ENCODE measurements around the gene BIN1. TPM values are rescaled to one million over a fixed set of nuclear protein-coding genes. Genes with fewer than 3 reads are reported as not detected.
A peak's percentile ranks its signal among the peaks of the same experiment; 100 is the strongest.

BIN1 gene
- polyA plus RNA-seq, 1 donor (not counting 4 experiments of a cell fraction or from before 2014, with no cell fraction given): 5.4 TPM

DNA sequence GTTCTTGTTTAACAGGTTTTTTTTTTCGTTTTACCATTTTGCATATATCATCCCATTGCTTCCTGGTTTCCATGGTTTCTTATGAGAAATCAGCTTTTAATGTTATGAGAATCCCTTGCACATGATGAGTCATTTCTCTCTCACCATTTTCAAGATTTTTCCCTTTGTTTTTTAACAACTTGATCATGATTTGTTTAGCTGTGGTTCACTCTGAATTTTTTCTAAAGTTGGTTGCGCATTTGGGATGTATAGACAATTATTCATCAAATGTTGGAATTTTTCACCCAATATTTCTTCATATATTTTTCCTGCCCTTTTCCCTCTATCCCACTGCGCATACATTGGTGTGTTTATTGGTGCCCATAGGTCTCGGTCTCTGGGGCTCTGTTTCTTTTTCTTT lies 42.4 kb upstream of the BIN1 start:
- Histone ChIP-seq H2AFZ (ENCODE audit: control insufficient read depth, low read length) (no peak overlapping the region), H3K27ac (ENCODE audit: control insufficient read depth, insufficient read depth, low read length) (peak overlapping the region; percentile 67), H3K9ac (ENCODE audit: control insufficient read depth, extremely low read depth, insufficient read depth, low read length) (no peak overlapping the region), H3K27me3 (ENCODE audit: control insufficient read depth, extremely low read depth, insufficient read depth, low read length) (no peaks in the 10 kb centered on the region), H3K79me2 (ENCODE audit: control insufficient read depth, insufficient read depth, low read length) (no peaks in the 10 kb centered on the region), H3K4me1 (ENCODE audit: control insufficient read depth, extremely low read depth, insufficient read depth, low read length) (peaks cover 44% of the 10 kb centered on the region), H3K9me1 (ENCODE audit: control insufficient read depth, extremely low read depth, insufficient read depth, low read length) (no peaks in the 10 kb centered on the region), H3K4me2 (ENCODE audit: control insufficient read depth, extremely low read depth, insufficient read depth, low read depth, low read length) (peak overlapping the region; percentile 22), H3K36me3 (ENCODE audit: control insufficient read depth in 2 of 2, extremely low read depth in 1 of 2, insufficient read depth in 2 of 2, low read length in 2 of 2) (no peaks in the 10 kb centered on the region), H3K9me3 (ENCODE audit: control insufficient read depth, low read depth, low read length) (no peaks in the 10 kb centered on the region), H3K4me3 (ENCODE audit: control insufficient read depth in 2 of 3, extremely low read depth in 1 of 3, insufficient read depth in 2 of 3, low read depth in 1 of 3, low read length in 3 of 3) (no peak overlapping the region), H4K20me1 (ENCODE audit: control insufficient read depth, extremely low read depth, insufficient read depth, low read length) (no peaks in the 10 kb centered on the region)
- DNase-seq (ENCODE audit: low read depth, low spot score): peak; percentile 63
- peak; percentile 67 for FAIRE-seq
- dilution Hi-C loops (cut with MboI; ENCODE audit: extremely low pct_ligation_motif_present, low sequenced_read_pairs): no loop called here
- no peak for TF ChIP-seq EZH2 (IDR thresholded peaks at IDR 0.05; ENCODE audit: low read length)
- TF ChIP-seq, protein P1, sequence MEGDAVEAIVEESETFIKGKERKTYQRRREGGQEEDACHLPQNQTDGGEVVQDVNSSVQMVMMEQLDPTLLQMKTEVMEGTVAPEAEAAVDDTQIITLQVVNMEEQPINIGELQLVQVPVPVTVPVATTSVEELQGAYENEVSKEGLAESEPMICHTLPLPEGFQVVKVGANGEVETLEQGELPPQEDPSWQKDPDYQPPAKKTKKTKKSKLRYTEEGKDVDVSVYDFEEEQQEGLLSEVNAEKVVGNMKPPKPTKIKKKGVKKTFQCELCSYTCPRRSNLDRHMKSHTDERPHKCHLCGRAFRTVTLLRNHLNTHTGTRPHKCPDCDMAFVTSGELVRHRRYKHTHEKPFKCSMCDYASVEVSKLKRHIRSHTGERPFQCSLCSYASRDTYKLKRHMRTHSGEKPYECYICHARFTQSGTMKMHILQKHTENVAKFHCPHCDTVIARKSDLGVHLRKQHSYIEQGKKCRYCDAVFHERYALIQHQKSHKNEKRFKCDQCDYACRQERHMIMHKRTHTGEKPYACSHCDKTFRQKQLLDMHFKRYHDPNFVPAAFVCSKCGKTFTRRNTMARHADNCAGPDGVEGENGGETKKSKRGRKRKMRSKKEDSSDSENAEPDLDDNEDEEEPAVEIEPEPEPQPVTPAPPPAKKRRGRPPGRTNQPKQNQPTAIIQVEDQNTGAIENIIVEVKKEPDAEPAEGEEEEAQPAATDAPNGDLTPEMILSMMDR (optimal IDR thresholded peaks at IDR 0.05 in 1 of 3, IDR thresholded peaks at IDR 0.05 in 1 of 3, conservative IDR thresholded peaks at IDR 0.05 in 1 of 3; ENCODE audit: extremely low read depth in 1 of 3, insufficient read depth in 2 of 3, low read length in 3 of 3): no peak

DNA sequence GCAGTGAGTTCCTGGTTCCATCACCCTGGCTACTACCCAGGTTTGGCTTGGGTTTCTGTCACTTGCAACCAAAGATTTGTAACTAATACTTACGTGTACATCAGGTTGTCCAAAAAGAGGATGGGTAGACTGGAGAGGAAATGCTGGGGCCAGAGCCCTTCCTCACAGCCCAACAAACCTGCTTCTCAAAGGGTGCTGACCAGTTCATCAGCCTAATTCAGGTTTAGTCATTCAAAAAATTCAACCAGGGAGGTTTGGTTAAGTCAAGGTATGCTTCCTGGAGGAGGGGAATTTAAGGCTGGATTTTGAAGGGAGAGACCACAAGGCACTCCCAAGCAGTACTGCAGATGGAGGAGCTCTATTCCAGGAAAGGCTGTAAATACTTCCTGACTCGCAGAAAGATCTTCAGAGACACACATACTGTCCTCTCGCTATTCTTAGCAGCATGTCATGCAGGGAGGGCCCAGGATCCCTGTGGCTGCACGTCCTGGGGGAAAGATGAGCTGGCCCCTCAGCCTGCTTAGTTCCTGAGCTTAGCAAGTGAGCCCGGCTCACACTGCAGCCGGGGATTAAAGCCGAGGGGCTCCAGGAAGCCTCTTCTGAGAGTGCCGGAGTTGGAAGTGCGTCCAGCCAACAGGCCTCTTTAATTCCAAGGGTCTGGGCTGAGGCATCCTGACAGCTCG lies 40.0 kb upstream of the BIN1 start:
- Histone ChIP-seq H2AFZ (ENCODE audit: control insufficient read depth, low read length) (no peak overlapping the region), H3K27ac (ENCODE audit: control insufficient read depth, insufficient read depth, low read length) (no peak overlapping the region), H3K79me2 (ENCODE audit: control insufficient read depth, insufficient read depth, low read length) (no peaks in the 10 kb centered on the region), H3K9ac (ENCODE audit: control insufficient read depth, extremely low read depth, insufficient read depth, low read length) (no peak overlapping the region), H3K9me1 (ENCODE audit: control insufficient read depth, extremely low read depth, insufficient read depth, low read length) (no peaks in the 10 kb centered on the region), H3K27me3 (ENCODE audit: control insufficient read depth, extremely low read depth, insufficient read depth, low read length) (no peaks in the 10 kb centered on the region), H3K9me3 (ENCODE audit: control insufficient read depth, low read depth, low read length) (no peaks in the 10 kb centered on the region), H3K4me1 (ENCODE audit: control insufficient read depth, extremely low read depth, insufficient read depth, low read length) (peaks cover 32% of the 10 kb centered on the region), H3K4me2 (ENCODE audit: control insufficient read depth, extremely low read depth, insufficient read depth, low read depth, low read length) (no peak overlapping the region), H3K36me3 (ENCODE audit: control insufficient read depth in 2 of 2, extremely low read depth in 1 of 2, insufficient read depth in 2 of 2, low read length in 2 of 2) (no peaks in the 10 kb centered on the region), H3K4me3 (ENCODE audit: control insufficient read depth in 2 of 3, extremely low read depth in 1 of 3, insufficient read depth in 2 of 3, low read depth in 1 of 3, low read length in 3 of 3) (no peak overlapping the region), H4K20me1 (ENCODE audit: control insufficient read depth, extremely low read depth, insufficient read depth, low read length) (no peaks in the 10 kb centered on the region)
- DNase-seq (ENCODE audit: low read depth, low spot score) (no peak), FAIRE-seq (peak; percentile 44)
- TF ChIP-seq, protein P1 (optimal IDR thresholded peaks at IDR 0.05 in 1 of 3, IDR thresholded peaks at IDR 0.05 in 1 of 3, conservative IDR thresholded peaks at IDR 0.05 in 1 of 3; ENCODE audit: extremely low read depth in 1 of 3, insufficient read depth in 2 of 3, low read length in 3 of 3): no peak
- TF ChIP-seq EZH2 (IDR thresholded peaks at IDR 0.05; ENCODE audit: low read length): no peak
- dilution Hi-C loops (cut with MboI; ENCODE audit: extremely low pct_ligation_motif_present, low sequenced_read_pairs): no loop called here
